ENCODE measurements around the gene STIM1. TPM values are rescaled to one million over a fixed set of nuclear protein-coding genes. Genes with fewer than 3 reads are reported as not detected.
"Not testable (repeated sequence)": the region's sequence is repeated elsewhere in the genome, so short reads cannot be mapped to it uniquely, and the experiment has no call there.

The STIM1 gene
- total RNA-seq, 1 experiment from 2014 or later: 28.3 TPM

DNA sequence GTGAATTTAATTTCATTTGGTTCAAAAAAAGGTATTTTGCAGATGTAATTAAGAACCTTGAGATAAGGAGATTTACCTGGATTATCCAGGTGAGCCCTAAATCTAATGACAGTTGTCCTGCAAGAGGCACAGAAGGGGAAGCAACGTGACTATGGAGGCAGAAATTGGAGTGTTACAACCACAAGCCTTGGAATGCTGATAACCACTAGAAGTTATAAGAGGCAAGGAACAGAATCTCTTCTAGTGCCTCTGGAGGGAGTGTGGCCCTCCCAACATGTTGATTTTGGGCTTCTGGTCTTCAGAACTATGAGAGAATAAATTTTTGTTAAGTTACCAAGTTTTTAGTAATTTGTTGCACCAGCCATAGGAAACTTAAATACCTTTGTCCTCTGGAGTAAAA, 271.9 kb downstream of the STIM1 start:
- H3K79me2 ChIP-seq (ENCODE audit: low read depth): no peaks in the 10 kb centered on the region
- no peaks in the 10 kb centered on the region for H3K9me2 ChIP-seq (ENCODE audit: insufficient read depth)
- H3K27me3 ChIP-seq (ENCODE audit: insufficient read depth, low read depth): no peaks in the 10 kb centered on the region
- BruUV-seq (replicated peaks): no TSS peak
- POLR2A ChIA-PET (ENCODE audit: unreplicated experiment): no interaction called here
- no peaks in the 10 kb centered on the region for H4K20me1 ChIP-seq (ENCODE audit: insufficient read depth)
- intact Hi-C loops (cut with micrococcal nuclease; ENCODE audit: unreplicated experiment): no loop called here
- H3K4me3 ChIP-seq: no peak overlapping the region
- H3K36me3 ChIP-seq (ENCODE audit: low read depth): no peaks in the 10 kb centered on the region
- TF ChIP-seq EZH2 (IDR thresholded peaks at IDR 0.05; ENCODE audit: low read depth): no peak
- TF ChIP-seq, protein P1, sequence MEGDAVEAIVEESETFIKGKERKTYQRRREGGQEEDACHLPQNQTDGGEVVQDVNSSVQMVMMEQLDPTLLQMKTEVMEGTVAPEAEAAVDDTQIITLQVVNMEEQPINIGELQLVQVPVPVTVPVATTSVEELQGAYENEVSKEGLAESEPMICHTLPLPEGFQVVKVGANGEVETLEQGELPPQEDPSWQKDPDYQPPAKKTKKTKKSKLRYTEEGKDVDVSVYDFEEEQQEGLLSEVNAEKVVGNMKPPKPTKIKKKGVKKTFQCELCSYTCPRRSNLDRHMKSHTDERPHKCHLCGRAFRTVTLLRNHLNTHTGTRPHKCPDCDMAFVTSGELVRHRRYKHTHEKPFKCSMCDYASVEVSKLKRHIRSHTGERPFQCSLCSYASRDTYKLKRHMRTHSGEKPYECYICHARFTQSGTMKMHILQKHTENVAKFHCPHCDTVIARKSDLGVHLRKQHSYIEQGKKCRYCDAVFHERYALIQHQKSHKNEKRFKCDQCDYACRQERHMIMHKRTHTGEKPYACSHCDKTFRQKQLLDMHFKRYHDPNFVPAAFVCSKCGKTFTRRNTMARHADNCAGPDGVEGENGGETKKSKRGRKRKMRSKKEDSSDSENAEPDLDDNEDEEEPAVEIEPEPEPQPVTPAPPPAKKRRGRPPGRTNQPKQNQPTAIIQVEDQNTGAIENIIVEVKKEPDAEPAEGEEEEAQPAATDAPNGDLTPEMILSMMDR (conservative IDR thresholded peaks at IDR 0.05): no peak
- H3K27ac ChIP-seq: no peak overlapping the region
- no peak overlapping the region for H2AFZ ChIP-seq
- no peaks in the 10 kb centered on the region for H3K4me1 ChIP-seq (replicated peaks; ENCODE audit: insufficient read depth)
- no peaks in the 10 kb centered on the region for H3K9me3 ChIP-seq (ENCODE audit: insufficient read depth, low read depth)
- no peak for DNase-seq
- no peaks in the 10 kb centered on the region for H3F3A ChIP-seq (ENCODE audit: insufficient read depth, low read depth)
- H3K4me2 ChIP-seq: no peak overlapping the region
- CTCF ChIA-PET: interaction anchor here (0.7 kb wide), 1 partner anchor 41 kb away, joined by 3 read pairs; no protein-coding TSS in a partner anchor

DNA sequence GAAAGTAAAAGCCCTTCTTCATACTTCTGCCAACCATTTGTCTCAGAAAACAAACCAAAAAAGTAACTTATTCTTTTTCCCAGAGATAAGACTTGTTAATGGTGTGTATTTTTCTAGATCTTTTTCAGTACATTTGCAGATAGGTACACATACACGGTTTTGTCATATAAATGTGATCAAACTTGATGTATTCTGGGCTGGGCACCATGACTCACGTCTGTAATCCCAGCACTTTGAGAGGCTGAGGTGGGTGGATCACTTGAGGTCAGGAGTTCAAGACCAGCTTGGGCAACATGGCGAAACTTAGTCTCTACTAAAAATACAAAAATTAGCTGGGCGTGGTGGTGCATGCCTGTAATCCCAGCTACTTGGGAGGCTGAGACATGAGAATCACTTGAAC, 274.8 kb downstream of the STIM1 start:
- ChIA-PET POLR2A (ENCODE audit: unreplicated experiment) (interaction anchor here (0.6 kb wide), 1 partner anchor 286 kb away, joined by 3 read pairs; no protein-coding TSS in a partner anchor), CTCF (interaction anchor here (0.5 kb wide), 1 partner anchor 1531 kb away, joined by 3 read pairs; no protein-coding TSS in a partner anchor)
- BruUV-seq (replicated peaks); H3K27ac ChIP-seq; H3K9me3 ChIP-seq (ENCODE audit: insufficient read depth, low read depth); H3K4me2 ChIP-seq; intact Hi-C loops (cut with micrococcal nuclease; ENCODE audit: unreplicated experiment); H3K36me3 ChIP-seq (ENCODE audit: low read depth); H3K27me3 ChIP-seq (ENCODE audit: insufficient read depth, low read depth); H4K20me1 ChIP-seq (ENCODE audit: insufficient read depth); H3K9me2 ChIP-seq (ENCODE audit: insufficient read depth); H3K4me3 ChIP-seq; H3F3A ChIP-seq (ENCODE audit: insufficient read depth, low read depth); H2AFZ ChIP-seq; DNase-seq; H3K79me2 ChIP-seq (ENCODE audit: low read depth): not testable (repeated sequence)
- H3K4me1 ChIP-seq (replicated peaks; ENCODE audit: insufficient read depth): peaks cover 12% of the 10 kb centered on the region

DNA sequence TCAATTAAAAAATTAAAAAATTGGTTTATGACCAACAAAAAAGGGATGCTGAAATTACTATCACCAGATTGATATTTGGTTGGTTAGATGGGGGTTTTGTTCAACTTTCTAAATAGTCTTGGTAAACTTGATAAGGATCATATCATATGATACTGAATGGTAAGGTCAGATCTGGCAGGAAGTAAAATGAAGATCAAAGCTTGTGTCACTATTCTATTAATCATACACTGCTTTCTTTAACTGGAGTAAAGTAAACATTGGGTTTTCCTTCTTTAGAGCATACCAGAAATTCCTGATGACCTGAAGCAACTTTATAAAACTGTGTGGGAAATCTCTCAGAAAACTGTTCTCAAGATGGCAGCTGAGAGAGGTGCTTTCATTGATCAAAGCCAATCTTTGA, 279.3 kb downstream of the STIM1 start:
- TF ChIP-seq, protein P1 (conservative IDR thresholded peaks at IDR 0.05): no peak
- no peak for TF ChIP-seq EZH2 (IDR thresholded peaks at IDR 0.05; ENCODE audit: low read depth)
- Histone ChIP-seq H3K36me3 (ENCODE audit: low read depth) (peaks cover 14% of the 10 kb centered on the region), H3K4me1 (replicated peaks; ENCODE audit: insufficient read depth) (peaks cover 16% of the 10 kb centered on the region), H3K4me2 (peak overlapping the region; percentile 34; the same call in 1 of the 2 replicates), H3K27me3 (ENCODE audit: insufficient read depth, low read depth) (no peaks in the 10 kb centered on the region), H3K4me3 (no peak overlapping the region), H3K79me2 (ENCODE audit: low read depth) (no peaks in the 10 kb centered on the region), H3F3A (ENCODE audit: insufficient read depth, low read depth) (no peaks in the 10 kb centered on the region), H3K27ac (peak overlapping the region; percentile 67), H4K20me1 (ENCODE audit: insufficient read depth) (no peaks in the 10 kb centered on the region), H2AFZ (no peak overlapping the region), H3K9me3 (ENCODE audit: insufficient read depth, low read depth) (no peaks in the 10 kb centered on the region), H3K9me2 (ENCODE audit: insufficient read depth) (no peaks in the 10 kb centered on the region)
- CTCF ChIA-PET: interaction anchor here (0.6 kb wide), 1 partner anchor 432 kb away, joined by 7 read pairs; no protein-coding TSS in a partner anchor
- intact Hi-C loops (cut with micrococcal nuclease; ENCODE audit: unreplicated experiment): no loop called here
- DNase-seq: peak in 1 of 2 experiments; percentile 77
- no TSS peak for BruUV-seq (replicated peaks)
- POLR2A ChIA-PET (ENCODE audit: unreplicated experiment): interaction anchor here (0.5 kb wide), 1 partner anchor 428 kb away, joined by 12 read pairs; no protein-coding TSS in a partner anchor

DNA sequence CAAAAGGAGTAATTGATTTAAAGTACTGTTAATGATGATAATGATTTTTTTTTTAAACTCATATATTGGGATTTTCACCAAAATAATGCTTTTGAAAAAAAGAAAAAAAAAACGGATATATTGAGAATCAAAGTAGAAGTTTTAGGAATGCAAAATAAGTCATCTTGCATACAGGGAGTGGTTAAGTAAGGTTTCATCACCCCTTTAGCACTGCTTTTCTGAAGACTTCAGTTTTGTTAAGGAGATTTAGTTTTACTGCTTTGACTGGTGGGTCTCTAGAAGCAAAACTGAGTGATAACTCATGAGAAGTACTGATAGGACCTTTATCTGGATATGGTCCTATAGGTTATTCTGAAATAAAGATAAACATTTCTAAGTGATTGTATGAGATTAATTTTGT, 283.0 kb downstream of the STIM1 start:
- H3K27me3 ChIP-seq (ENCODE audit: insufficient read depth, low read depth): no peaks in the 10 kb centered on the region
- H3K4me2 ChIP-seq: no peak overlapping the region
- DNase-seq: no peak
- intact Hi-C loops (cut with micrococcal nuclease; ENCODE audit: unreplicated experiment): no loop called here
- CTCF ChIA-PET: no interaction called here
- no peaks in the 10 kb centered on the region for H3K79me2 ChIP-seq (ENCODE audit: low read depth)
- no peaks in the 10 kb centered on the region for H3F3A ChIP-seq (ENCODE audit: insufficient read depth, low read depth)
- no peaks in the 10 kb centered on the region for H4K20me1 ChIP-seq (ENCODE audit: insufficient read depth)
- H2AFZ ChIP-seq: no peak overlapping the region
- POLR2A ChIA-PET (ENCODE audit: unreplicated experiment): no interaction called here
- no peaks in the 10 kb centered on the region for H3K9me2 ChIP-seq (ENCODE audit: insufficient read depth)
- peaks cover 9% of the 10 kb centered on the region for H3K36me3 ChIP-seq (ENCODE audit: low read depth)
- H3K4me1 ChIP-seq (replicated peaks; ENCODE audit: insufficient read depth): peaks cover 16% of the 10 kb centered on the region
- no TSS peak for BruUV-seq (replicated peaks)
- H3K9me3 ChIP-seq (ENCODE audit: insufficient read depth, low read depth): peaks cover 3% of the 10 kb centered on the region; the same call in 1 of the 2 replicates
- no peak overlapping the region for H3K27ac ChIP-seq
- TF ChIP-seq, protein P1 (conservative IDR thresholded peaks at IDR 0.05): no peak
- no peak for TF ChIP-seq EZH2 (IDR thresholded peaks at IDR 0.05; ENCODE audit: low read depth)
- no peak overlapping the region for H3K4me3 ChIP-seq
